SK-N-SH treated with all-trans-retinoic acid at 6 μM for 48 hours (cell line): Measurements from ENCODE around the gene CSK.

Source experiments
- ATAC-seq: fragments of 200-7000 bp; cut with Tn5 transposase; 3 replicates; pipeline ENCODE4 v1.9.1; 2020; ENCODE audit warnings: mild to moderate bottlenecking, moderate library complexity
- ARNTL ChIP-seq: fragments of 450-650 bp; formaldehyde crosslinking; IDR thresholded peaks from 2 replicates; pipeline ENCODE4 v1.5.0; 2020; ENCODE audit warnings: low read depth, mild to moderate bottlenecking, moderate library complexity, borderline replicate concordance
- CSDC2 ChIP-seq: fragments of 250-450 bp; sonication (Bioruptor Pico); IDR thresholded peaks from 2 replicates; pipeline ENCODE4 v1.5.0; 2020; ENCODE audit warnings: mild to moderate bottlenecking, moderate library complexity
- ESRRG ChIP-seq: fragments of 250-450 bp; sonication (Bioruptor Pico); IDR thresholded peaks from 2 replicates; pipeline ENCODE4 v1.6.1; 2021; ENCODE audit warnings: mild to moderate bottlenecking
- GLIS3 ChIP-seq: fragments of 250-450 bp; sonication (Bioruptor Pico); IDR thresholded peaks from 2 replicates; pipeline ENCODE4 v1.5.0; 2020; ENCODE audit warnings: mild to moderate bottlenecking, moderate library complexity
- ISL1 ChIP-seq: fragments of 250-450 bp; sonication (Bioruptor Pico); IDR thresholded peaks from 2 replicates; pipeline ENCODE4 v2.1.2; 2022; ENCODE audit warnings: mild to moderate bottlenecking, moderate library complexity
- OSR1 ChIP-seq: fragments of 250-450 bp; sonication (Bioruptor Pico); IDR thresholded peaks from 2 replicates; pipeline ENCODE4 v1.8.0; 2022; ENCODE audit warnings: moderate library complexity, mild to moderate bottlenecking, inconsistent platforms
- PPARA ChIP-seq: fragments of 250-450 bp; sonication (Bioruptor Pico); IDR thresholded peaks from 2 replicates; pipeline ENCODE4 v1.5.0; 2020; ENCODE audit warnings: mild to moderate bottlenecking, borderline replicate concordance
- RARB ChIP-seq: fragments of 250-450 bp; sonication (Bioruptor Pico); IDR thresholded peaks from 2 replicates; pipeline ENCODE4 v1.8.0; 2021; ENCODE audit warnings: mild to moderate bottlenecking, moderate library complexity
- SNAI2 ChIP-seq: fragments of 250-450 bp; sonication (Bioruptor Pico); IDR thresholded peaks from 2 replicates; pipeline ENCODE4 v1.5.0; 2020; ENCODE audit warnings: mild to moderate bottlenecking, moderate library complexity
- TCF4 ChIP-seq: fragments of 250-450 bp; sonication (Bioruptor Pico); IDR thresholded peaks from 2 replicates; pipeline ENCODE4 v1.8.0; 2021; ENCODE audit warnings: mild to moderate bottlenecking, moderate library complexity, borderline replicate concordance
- TOX ChIP-seq: fragments of 250-450 bp; sonication (Bioruptor Pico); IDR thresholded peaks from 2 replicates; pipeline ENCODE4 v1.8.0; 2021; ENCODE audit warnings: mild to moderate bottlenecking, moderate library complexity, borderline replicate concordance
- TSHZ2 ChIP-seq: fragments of 250-450 bp; sonication (Bioruptor Pico); IDR thresholded peaks from 2 replicates; pipeline ENCODE4 v1.5.0; 2020; ENCODE audit warnings: mild to moderate bottlenecking, moderate library complexity
- ZC3H10 ChIP-seq: fragments of 250-450 bp; sonication (Bioruptor Pico); IDR thresholded peaks from 2 replicates; pipeline ENCODE4 v1.5.1; 2021; ENCODE audit warnings: mild to moderate bottlenecking, moderate library complexity
- ZFP3 ChIP-seq: fragments of 250-450 bp; sonication (Bioruptor Pico); IDR thresholded peaks from 2 replicates; pipeline ENCODE4 v1.5.0; 2020; ENCODE audit warnings: mild to moderate bottlenecking, moderate library complexity
- ZFP30 ChIP-seq: fragments of 450-650 bp; formaldehyde crosslinking; IDR thresholded peaks from 2 replicates; pipeline ENCODE4 v1.5.0; 2022; ENCODE audit warnings: mild to moderate bottlenecking, moderate library complexity
- ZNF565 ChIP-seq: fragments of 450-650 bp; formaldehyde crosslinking; conservative IDR thresholded peaks from 2 replicates; pipeline ENCODE4 v1.5.0; 2020; ENCODE audit warnings: low read depth, mild to moderate bottlenecking, moderate library complexity
- ZNF70 ChIP-seq: fragments of 450-650 bp; formaldehyde crosslinking; IDR thresholded peaks from 2 replicates; pipeline ENCODE4 v1.5.0; 2020; ENCODE audit warnings: mild to moderate bottlenecking, moderate library complexity
- ZNF8 ChIP-seq: fragments of 450-650 bp; formaldehyde crosslinking; IDR thresholded peaks from 2 replicates; pipeline ENCODE4 v1.5.0; 2020; ENCODE audit warnings: mild to moderate bottlenecking, moderate library complexity
- TF ChIP-seq, protein P1 (sequence below): fragments of 250-450 bp; sonication (Bioruptor Pico); IDR thresholded peaks from 2 replicates; pipeline ENCODE4 v1.5.1; 2021; ENCODE audit warnings: mild to moderate bottlenecking, moderate library complexity
- TF ChIP-seq, protein P2 (sequence below): fragments of 250-450 bp; sonication (Bioruptor Pico); IDR thresholded peaks from 2 replicates; pipeline ENCODE4 v1.8.0; 2020; ENCODE audit warnings: mild to moderate bottlenecking, moderate library complexity, borderline replicate concordance

CSK gene

GRCh38 chr15:74822233-74822632, 40.4 kb downstream of the CSK start (continued):
- TF ChIP-seq ESRRG (CRISPR knock-in tag) (no peak), SNAI2 (CRISPR knock-in tag) (no peak), RARB (CRISPR knock-in tag) (no peak), PPARA (CRISPR knock-in tag) (no peak), ZNF565 (CRISPR knock-in tag) (no peak), TOX (CRISPR knock-in tag) (no peak), TSHZ2 (CRISPR knock-in tag) (no peak)

- no peak for ATAC-seq
- TF ChIP-seq ZNF565 (CRISPR knock-in tag) (no peak), ISL1 (CRISPR knock-in tag) (no peak), SNAI2 (CRISPR knock-in tag) (no peak), GLIS3 (no peak), TCF4 (CRISPR knock-in tag) (no peak), ARNTL (no peak), ZC3H10 (CRISPR knock-in tag) (no peak), CSDC2 (CRISPR knock-in tag) (no peak), OSR1 (no peak), RARB (CRISPR knock-in tag) (no peak), ZNF8 (CRISPR knock-in tag) (no peak), PPARA (CRISPR knock-in tag) (no peak)
- TF ChIP-seq, protein P1, sequence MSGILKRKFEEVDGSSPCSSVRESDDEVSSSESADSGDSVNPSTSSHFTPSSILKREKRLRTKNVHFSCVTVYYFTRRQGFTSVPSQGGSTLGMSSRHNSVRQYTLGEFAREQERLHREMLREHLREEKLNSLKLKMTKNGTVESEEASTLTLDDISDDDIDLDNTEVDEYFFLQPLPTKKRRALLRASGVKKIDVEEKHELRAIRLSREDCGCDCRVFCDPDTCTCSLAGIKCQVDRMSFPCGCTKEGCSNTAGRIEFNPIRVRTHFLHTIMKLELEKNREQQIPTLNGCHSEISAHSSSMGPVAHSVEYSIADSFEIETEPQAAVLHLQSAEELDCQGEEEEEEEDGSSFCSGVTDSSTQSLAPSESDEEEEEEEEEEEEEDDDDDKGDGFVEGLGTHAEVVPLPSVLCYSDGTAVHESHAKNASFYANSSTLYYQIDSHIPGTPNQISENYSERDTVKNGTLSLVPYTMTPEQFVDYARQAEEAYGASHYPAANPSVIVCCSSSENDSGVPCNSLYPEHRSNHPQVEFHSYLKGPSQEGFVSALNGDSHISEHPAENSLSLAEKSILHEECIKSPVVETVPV (CRISPR knock-in tag), result no peak
- TF ChIP-seq, protein P2, sequence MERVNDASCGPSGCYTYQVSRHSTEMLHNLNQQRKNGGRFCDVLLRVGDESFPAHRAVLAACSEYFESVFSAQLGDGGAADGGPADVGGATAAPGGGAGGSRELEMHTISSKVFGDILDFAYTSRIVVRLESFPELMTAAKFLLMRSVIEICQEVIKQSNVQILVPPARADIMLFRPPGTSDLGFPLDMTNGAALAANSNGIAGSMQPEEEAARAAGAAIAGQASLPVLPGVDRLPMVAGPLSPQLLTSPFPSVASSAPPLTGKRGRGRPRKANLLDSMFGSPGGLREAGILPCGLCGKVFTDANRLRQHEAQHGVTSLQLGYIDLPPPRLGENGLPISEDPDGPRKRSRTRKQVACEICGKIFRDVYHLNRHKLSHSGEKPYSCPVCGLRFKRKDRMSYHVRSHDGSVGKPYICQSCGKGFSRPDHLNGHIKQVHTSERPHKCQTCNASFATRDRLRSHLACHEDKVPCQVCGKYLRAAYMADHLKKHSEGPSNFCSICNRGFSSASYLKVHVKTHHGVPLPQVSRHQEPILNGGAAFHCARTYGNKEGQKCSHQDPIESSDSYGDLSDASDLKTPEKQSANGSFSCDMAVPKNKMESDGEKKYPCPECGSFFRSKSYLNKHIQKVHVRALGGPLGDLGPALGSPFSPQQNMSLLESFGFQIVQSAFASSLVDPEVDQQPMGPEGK (CRISPR knock-in tag), result no peak
These were observed 41.4 kb downstream of the CSK start for GRCh38 chr15:74823324-74823723.

DNA sequence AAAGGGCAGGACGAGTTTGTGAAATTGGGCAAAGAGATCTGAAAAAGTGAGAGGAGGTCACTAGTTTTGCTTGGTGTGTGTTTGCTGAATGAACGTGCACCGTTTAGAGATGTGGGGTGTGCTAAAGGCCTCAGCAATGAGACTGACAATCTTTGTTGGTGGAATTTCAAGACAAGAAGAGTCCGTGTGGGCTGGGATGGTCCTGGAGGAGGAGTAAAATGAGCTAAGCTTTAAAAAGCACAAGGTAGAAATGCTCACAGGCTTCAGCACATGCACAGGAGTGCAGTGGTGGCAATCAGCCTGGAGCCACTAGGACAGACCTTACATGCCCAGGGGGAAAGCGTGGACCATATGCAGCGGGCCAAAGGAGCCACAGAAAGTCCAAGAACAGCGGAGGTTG, 43.1 kb downstream of the CSK start:
- TF ChIP-seq ZNF70 (CRISPR knock-in tag), result no peak
- no peak for TF ChIP-seq ZFP3 (CRISPR knock-in tag)
- TF ChIP-seq GLIS3, result no peak
- no peak for TF ChIP-seq ISL1 (CRISPR knock-in tag)
- no peak for TF ChIP-seq PPARA (CRISPR knock-in tag)
- no peak for TF ChIP-seq OSR1
- TF ChIP-seq, protein P2 (CRISPR knock-in tag), result no peak
- TF ChIP-seq ZFP30 (CRISPR knock-in tag), result no peak
- no peak for TF ChIP-seq ARNTL
- TF ChIP-seq CSDC2 (CRISPR knock-in tag), result no peak
- no peak for TF ChIP-seq TCF4 (CRISPR knock-in tag)
- ATAC-seq, result peak; percentile 19; the same call in 1 of the 3 replicates

DNA sequence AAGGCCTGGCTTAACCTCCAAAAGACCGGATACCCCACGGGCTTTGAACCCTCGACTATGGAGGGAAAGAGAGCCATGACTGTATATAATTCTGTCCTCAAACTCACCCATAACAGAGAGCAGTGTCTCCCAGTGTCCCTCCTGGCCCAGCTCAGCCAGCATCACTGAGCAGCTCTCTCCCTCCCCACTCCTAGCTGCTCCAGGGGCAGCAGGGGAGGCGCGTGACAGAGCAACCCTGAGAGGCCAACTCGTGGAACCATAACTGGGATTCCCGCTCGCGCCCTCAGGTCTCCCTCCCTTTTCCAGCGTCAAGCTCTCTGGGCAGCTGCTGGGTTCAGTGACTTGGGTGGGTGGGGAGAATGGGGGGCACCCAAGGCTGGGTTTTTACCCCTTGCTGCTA, 44.0 kb downstream of the CSK start:
- TF ChIP-seq ZFP3 (CRISPR knock-in tag), result no peak
- TF ChIP-seq, protein P2 (CRISPR knock-in tag), result no peak
- TF ChIP-seq, protein P1 (CRISPR knock-in tag), result no peak
- ATAC-seq, result no peak
